K562 treated with DMSO at 1 percent for 48 hours (cell line): Measurements from ENCODE around the gene MTSS2. TPM values are rescaled to one million over a fixed set of nuclear protein-coding genes. Genes with fewer than 3 reads are reported as not detected.

Source experiments
- total RNA-seq: library from RNA; unstranded; fragments of 300-600 nt; gene quantifications from 2 replicates; pipeline ENCODE4 v1.2.3, GENCODE V29; 2022; ENCODE audit warnings: low replicate concordance; ENCODE audit errors: extremely low read depth

Gene MTSS2, protein sequence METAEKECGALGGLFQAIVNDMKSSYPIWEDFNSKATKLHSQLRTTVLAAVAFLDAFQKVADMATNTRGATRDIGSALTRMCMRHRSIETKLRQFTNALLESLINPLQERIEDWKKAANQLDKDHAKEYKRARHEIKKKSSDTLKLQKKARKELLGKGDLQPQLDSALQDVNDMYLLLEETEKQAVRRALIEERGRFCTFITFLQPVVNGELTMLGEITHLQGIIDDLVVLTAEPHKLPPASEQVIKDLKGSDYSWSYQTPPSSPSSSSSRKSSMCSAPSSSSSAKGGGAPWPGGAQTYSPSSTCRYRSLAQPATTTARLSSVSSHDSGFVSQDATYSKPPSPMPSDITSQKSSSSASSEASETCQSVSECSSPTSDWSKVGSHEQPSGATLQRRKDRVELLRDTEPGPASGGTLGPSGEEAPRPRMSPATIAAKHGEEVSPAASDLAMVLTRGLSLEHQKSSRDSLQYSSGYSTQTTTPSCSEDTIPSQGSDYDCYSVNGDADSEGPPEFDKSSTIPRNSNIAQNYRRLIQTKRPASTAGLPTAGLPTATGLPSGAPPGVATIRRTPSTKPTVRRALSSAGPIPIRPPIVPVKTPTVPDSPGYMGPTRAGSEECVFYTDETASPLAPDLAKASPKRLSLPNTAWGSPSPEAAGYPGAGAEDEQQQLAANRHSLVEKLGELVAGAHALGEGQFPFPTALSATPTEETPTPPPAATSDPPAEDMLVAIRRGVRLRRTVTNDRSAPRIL
- total RNA-seq = not detected in 2 replicates

GRCh38 chr16:70685938-70686375 lies at the start of gene MTSS2:
Gene MTSS2 (minus strand): TSS chr16:70686053. CDS start chr16:70685791, 262 bp downstream.

GRCh38 chr16:70646260-70647241 lies 39.3 kb downstream of the MTSS2 start, which contains the start of gene IL34:
Gene IL34 (plus strand): TSS chr16:70646559. CDS start chr16:70646948, 389 bp downstream.

Other genes with a start within 250 kb of the MTSS2 start
- gene ST3GAL2, start 247.0 kb downstream of the MTSS2 start, total RNA-seq = not detected in 2 replicates
- gene FCSK, start 231.5 kb downstream of the MTSS2 start, total RNA-seq = not detected in 2 replicates
- 178 TPM in 1 of 2 replicates, not detected in the other for gene COG4, start 162.5 kb downstream of the MTSS2 start, total RNA-seq
- gene SF3B3, start 162.2 kb downstream of the MTSS2 start, total RNA-seq = not detected in 2 replicates
- not detected in 2 replicates for gene IL34, start 39.5 kb downstream of the MTSS2 start, total RNA-seq
- gene VAC14, start 115.1 kb upstream of the MTSS2 start, total RNA-seq = not detected in 2 replicates